ENCODE measurements around the gene ADAMTS15. TPM values are rescaled to one million over a fixed set of nuclear protein-coding genes. Genes with fewer than 3 reads are reported as not detected.

Gene ADAMTS15
- polyA plus RNA-seq, 4 donors: 54.9 to 71.1 (median 63.8) TPM

Other genes with a start within 250 kb of the ADAMTS15 start
- 10 to 100 TPM; 45.0 to 65.1 (median 57.8) TPM for gene ZBTB44, start 133.7 kb upstream of the ADAMTS15 start, polyA plus RNA-seq (ENCODE audit: insufficient read length in 4 of 4)
- 1 to 10 TPM; 3.1 to 3.9 (median 3.4) TPM for gene ADAMTS8, start 20.0 kb upstream of the ADAMTS15 start, polyA plus RNA-seq (ENCODE audit: insufficient read length in 4 of 4)